Endothelial cell of umbilical vein (primary cell): ENCODE results near the gene GNB1L. TPM values are rescaled to one million over a fixed set of nuclear protein-coding genes. Genes with fewer than 3 reads are reported as not detected.

ENCODE experiments used
- BruUV-seq: library from RNA; stranded (reverse); fragments of 400-500 nt; replicated peaks from 2 replicates; lab custom pipeline; 2021; lab: Mats Ljungman, UMichigan
- CTCF ChIA-PET: fragments of 300-600, 350-600 bp; sonication (Branson Sonifier 250); formaldehyde crosslinking; loops from one replicate; lab custom pipeline; 2021; ENCODE audit warnings: antibody characterized with exemption, inconsistent platforms; lab: Charles Lee
- POLR2A ChIA-PET: fragments of 300-600, 350-600 bp; sonication (Branson Sonifier 250); formaldehyde crosslinking; loops from one replicate; lab custom pipeline; 2021; ENCODE audit warnings: antibody characterized with exemption, inconsistent platforms; lab: Charles Lee
- DNase-seq: peaks from one replicate; pipeline ENCODE4 v3.0.0-alpha.2; 2011; ENCODE audit warnings: low read depth, low spot score
- FAIRE-seq: peaks from 2 replicates; lab custom pipeline; 2011; peaks lifted over from hg19 to GRCh38; lab: Jason Lieb, UNC
- H2AFZ ChIP-seq: 2 replicates; pipeline ENCODE4 v1.6.0; 2012; ENCODE audit warnings: low read depth, low read length, control low read depth, inconsistent platforms
- H3K27ac ChIP-seq: 2 replicates; pipeline ENCODE4 v1.5.1; 2011; ENCODE audit warnings: low read depth, mild to moderate bottlenecking, control low read depth, low read length, moderate library complexity; ENCODE audit not compliant: insufficient read depth
- H3K27me3 ChIP-seq, 2 experiments: 2 replicates each; pipeline versions ENCODE4 v1.6.0 to v1.6.1; 2011; ENCODE audit warnings: low read length in 2 of 2, mixed read lengths in 1 of 2; ENCODE audit not compliant: control insufficient read depth in 2 of 2, insufficient read depth in 2 of 2
- H3K36me3 ChIP-seq, 2 experiments: 2 replicates in 1 of 2; 3 replicates in 1 of 2; pipeline ENCODE4 v1.5.1; 2011; ENCODE audit warnings: low read length in 2 of 2, mild to moderate bottlenecking in 1 of 2, moderate library complexity in 1 of 2; ENCODE audit not compliant: control insufficient read depth in 2 of 2, insufficient read depth in 2 of 2; ENCODE audit errors: extremely low read depth in 1 of 2
- H3K4me1 ChIP-seq: 3 replicates; pipeline ENCODE4 v1.5.1; 2011; ENCODE audit warnings: mild to moderate bottlenecking, low read length; ENCODE audit not compliant: control insufficient read depth, insufficient read depth; ENCODE audit errors: extremely low read depth
- H3K4me2 ChIP-seq: 2 replicates; pipeline ENCODE4 v1.6.1; 2011; ENCODE audit warnings: low read length, control low read depth, mixed read lengths; ENCODE audit not compliant: insufficient read depth
- H3K4me3 ChIP-seq, 3 experiments: fragments of 200-600 bp in 1 of 3; sonication (generic), shearing (Covaris generic) in 1 of 3; replicated peaks in 1 of 3; 2 replicates each; pipeline ENCODE4 v1.5.1; 2011 to 2016; ENCODE audit warnings: control low read depth in 3 of 3, low read length in 3 of 3, mild to moderate bottlenecking in 2 of 3, inconsistent platforms in 1 of 3, low read depth in 1 of 3, moderate library complexity in 1 of 3; ENCODE audit not compliant: insufficient read depth in 1 of 3
- H3K79me2 ChIP-seq: 2 replicates; pipeline ENCODE4 v1.6.0; 2012; ENCODE audit warnings: low read length, inconsistent platforms; ENCODE audit not compliant: control insufficient read depth, insufficient read depth
- H3K9ac ChIP-seq: replicated peaks from 2 replicates; pipeline ENCODE3; 2011; ENCODE audit warnings: low read length, control low read depth; ENCODE audit not compliant: insufficient read depth; ENCODE audit errors: extremely low read depth
- H3K9me1 ChIP-seq: replicated peaks from 3 replicates; pipeline ENCODE4 v1.6.0; 2011; ENCODE audit warnings: mild to moderate bottlenecking, low read length; ENCODE audit not compliant: control insufficient read depth, insufficient read depth; ENCODE audit errors: extremely low read depth
- H3K9me3 ChIP-seq: replicated peaks from 2 replicates; pipeline ENCODE4 v1.5.1; 2012; ENCODE audit warnings: low read length, inconsistent platforms; ENCODE audit not compliant: control insufficient read depth, insufficient read depth
- H4K20me1 ChIP-seq: replicated peaks from 2 replicates; pipeline ENCODE3; 2011; ENCODE audit warnings: mild to moderate bottlenecking, low read length; ENCODE audit not compliant: control insufficient read depth, insufficient read depth; ENCODE audit errors: extremely low read depth
- FOS ChIP-seq: IDR thresholded peaks from 2 replicates; pipeline ENCODE4 v1.6.1; 2011; ENCODE audit warnings: mild to moderate bottlenecking, low read length, moderate library complexity, borderline replicate concordance; ENCODE audit not compliant: insufficient read depth
- GATA2 ChIP-seq: IDR thresholded peaks from 2 replicates; pipeline ENCODE4 v1.7.0; 2011; ENCODE audit warnings: low read depth, mild to moderate bottlenecking, moderate library complexity, mixed read lengths, low read length; ENCODE audit not compliant: insufficient read length, insufficient read depth
- dilution Hi-C: fragments of 300-500 bp; cut with MboI; formaldehyde crosslinking; loops from one replicate; pipeline ENCODE4 v1.15.0; 2019; ENCODE audit warnings: low sequenced_read_pairs; ENCODE audit not compliant: extremely low pct_ligation_motif_present
- intact Hi-C: fragments of 100-400 bp; cut with micrococcal nuclease; formaldehyde crosslinking; loops from one replicate; pipeline ENCODE4 v1.10.0; 2022
- polyA plus RNA-seq, 4 experiments: library from polyadenylated mRNA; depleted of rRNA in 3 of 4; stranded (reverse) in 3 of 4; unstranded in 1 of 4; fragments of >200 nt; gene quantifications; 2 replicates each; pipeline versions ENCODE4 v1.2.1 to v1.2.3, GENCODE V29; 2011 to 2012; ENCODE audit warnings: missing spikeins in 1 of 4
- total RNA-seq: library from RNA; stranded (reverse); gene quantifications from 2 replicates; pipeline ENCODE4 v1.2.3, GENCODE V29; 2021
- TF ChIP-seq, protein P1 (sequence below): IDR thresholded peaks from 2 replicates; pipeline ENCODE4 v1.6.1; 2011; ENCODE audit not compliant: insufficient read depth, insufficient read length

The GNB1L gene
- total and polyA plus RNA-seq, 2 donors (not counting 3 experiments of a cell fraction or from before 2014, with no cell fraction given): 5.4 to 5.9 TPM

DNA sequence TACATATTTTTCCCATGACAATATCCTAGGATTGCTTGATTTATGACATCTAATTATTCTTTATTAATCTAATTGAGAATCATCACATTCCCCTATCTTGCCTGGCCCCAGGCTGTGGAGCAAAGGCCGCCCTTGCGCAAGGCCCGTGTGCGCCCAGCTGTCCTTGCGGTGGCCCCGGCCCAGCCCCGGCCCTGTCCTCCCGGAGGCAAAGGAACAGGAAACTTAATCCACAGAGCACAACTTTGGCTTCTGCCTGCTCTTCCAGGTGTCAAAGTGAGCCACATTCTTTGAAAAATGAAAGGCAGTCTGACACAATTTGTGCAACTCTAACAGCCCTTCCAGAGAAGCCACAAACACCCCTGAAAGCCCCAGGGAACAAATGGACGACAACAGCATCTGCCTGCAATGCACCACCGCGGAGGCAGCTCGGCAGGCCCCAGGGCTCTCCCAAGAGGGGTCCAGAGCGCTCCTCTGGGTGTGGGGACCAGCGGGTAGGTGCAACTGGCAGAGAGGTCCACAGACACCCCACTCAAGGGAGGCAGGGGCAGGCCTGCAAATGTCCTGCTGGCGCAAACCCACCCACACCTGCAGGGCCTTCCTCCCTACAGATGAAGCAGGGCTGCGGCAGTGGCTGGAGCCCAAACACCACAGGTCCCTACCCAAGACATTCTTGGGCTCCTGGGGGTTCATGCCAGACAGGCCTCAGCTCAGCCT, 30.3 kb downstream of the GNB1L start:
- no peak for TF ChIP-seq FOS
- Histone ChIP-seq H3K36me3 (no peaks in the 10 kb centered on the region), H3K4me1 (no peaks in the 10 kb centered on the region), H3K9me3 (no peaks in the 10 kb centered on the region), H3K9ac (no peak overlapping the region), H2AFZ (no peak overlapping the region), H4K20me1 (no peaks in the 10 kb centered on the region), H3K9me1 (no peaks in the 10 kb centered on the region), H3K4me2 (no peak overlapping the region), H3K4me3 (no peak overlapping the region), H3K27ac (no peak overlapping the region), H3K79me2 (no peaks in the 10 kb centered on the region), H3K27me3 (no peaks in the 10 kb centered on the region)
- POLR2A ChIA-PET: no interaction called here
- BruUV-seq: no TSS peak
- intact Hi-C loops (no loop called here), dilution Hi-C loops (no loop called here)
- no peak for FAIRE-seq
- CTCF ChIA-PET: interaction anchor here (2.5 kb wide), 1 partner anchor 8 kb away, joined by 9 read pairs; no protein-coding TSS in a partner anchor
- no peak for DNase-seq

DNA sequence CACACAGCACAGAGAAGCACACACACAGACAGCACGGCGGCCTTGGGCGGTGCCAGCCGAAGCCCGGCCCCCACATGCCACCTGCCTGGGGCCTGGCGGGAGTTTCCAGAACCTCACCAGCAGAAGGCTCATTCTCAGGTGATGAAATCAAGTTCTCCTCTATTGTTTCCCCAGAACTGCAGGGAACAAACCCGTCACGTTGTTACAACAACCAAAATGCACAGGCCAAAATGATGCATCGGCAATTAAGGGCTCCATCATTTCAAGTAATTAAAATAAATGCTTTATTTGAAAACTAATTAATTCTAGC, 30.8 kb downstream of the GNB1L start:
- H3K4me2 ChIP-seq: no peak overlapping the region
- intact Hi-C loops: no loop called here
- H3K4me1 ChIP-seq: no peaks in the 10 kb centered on the region
- H3K79me2 ChIP-seq: no peaks in the 10 kb centered on the region
- CTCF ChIA-PET: interaction anchor here (2.5 kb wide), 1 partner anchor 9 kb away, joined by 9 read pairs; no protein-coding TSS in a partner anchor
- POLR2A ChIA-PET: no interaction called here
- no peaks in the 10 kb centered on the region for H3K9me3 ChIP-seq
- no peak overlapping the region for H2AFZ ChIP-seq
- no peak for FAIRE-seq
- no peaks in the 10 kb centered on the region for H3K27me3 ChIP-seq
- H3K9me1 ChIP-seq: no peaks in the 10 kb centered on the region
- H3K36me3 ChIP-seq: no peaks in the 10 kb centered on the region
- no peaks in the 10 kb centered on the region for H4K20me1 ChIP-seq
- no peak for DNase-seq
- no peak overlapping the region for H3K27ac ChIP-seq
- no peak overlapping the region for H3K9ac ChIP-seq
- no peak overlapping the region for H3K4me3 ChIP-seq
- BruUV-seq: no TSS peak
- dilution Hi-C loops: no loop called here
- TF ChIP-seq, protein P1, sequence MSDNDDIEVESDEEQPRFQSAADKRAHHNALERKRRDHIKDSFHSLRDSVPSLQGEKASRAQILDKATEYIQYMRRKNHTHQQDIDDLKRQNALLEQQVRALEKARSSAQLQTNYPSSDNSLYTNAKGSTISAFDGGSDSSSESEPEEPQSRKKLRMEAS: no peak
- no peak for TF ChIP-seq GATA2
